ENCODE data around the gene HIVEP3.

GRCh38 chr1:41964400-41964799 lies 45.7 kb upstream of the HIVEP3 start:
- TF ChIP-seq ZNF274 (IDR thresholded peaks at IDR 0.05; ENCODE audit: low read depth, low read length): no peak
- TF ChIP-seq SUZ12 (IDR thresholded peaks at IDR 0.05; ENCODE audit: extremely low read depth, insufficient read depth, insufficient read length): no peak
